GM21576 (cell line): ENCODE results near the gene MLKL.
"Not testable (repeated sequence)": the region's sequence is repeated elsewhere in the genome, so short reads cannot be mapped to it uniquely, and the experiment has no call there.

Experiments
- ATAC-seq: cut with Tn5 transposase; IDR thresholded peaks from one replicate; pipeline ENCODE4 v1.9.1; 2021; ENCODE audit warnings: mild to moderate bottlenecking, moderate library complexity; ENCODE audit not compliant: unreplicated experiment

The MLKL gene

GRCh38 chr16:74700116-74700437, 585 bp downstream of the MLKL start:
- no peak for ATAC-seq

GRCh38 chr16:74699666-74700065, 996 bp downstream of the MLKL start:
- no peak for ATAC-seq

- ATAC-seq = no peak
These were observed 2.4 kb downstream of the MLKL start for GRCh38 chr16:74698222-74698621.

- peak; percentile 92 for ATAC-seq
These were observed 4.9 kb downstream of the MLKL start for GRCh38 chr16:74695450-74696422.

GRCh38 chr16:74691093-74691855, 9.4 kb downstream of the MLKL start:
- no peak for ATAC-seq

- no peak for ATAC-seq
These were observed 18.1 kb downstream of the MLKL start for GRCh38 chr16:74682556-74682955.

- ATAC-seq = no peak
These were observed 20.0 kb downstream of the MLKL start for GRCh38 chr16:74680681-74681080.

- ATAC-seq = no peak
These were observed 20.7 kb downstream of the MLKL start for GRCh38 chr16:74679983-74680382.

GRCh38 chr16:74677868-74678267, 22.8 kb downstream of the MLKL start:
- no peak for ATAC-seq

- ATAC-seq = no peak
These were observed 26.8 kb downstream of the MLKL start for GRCh38 chr16:74673876-74674275.

- ATAC-seq = not testable (repeated sequence)
These were observed 31.8 kb downstream of the MLKL start for GRCh38 chr16:74668877-74669276.

GRCh38 chr16:74667255-74667700, 33.4 kb downstream of the MLKL start:
- ATAC-seq = no peak

GRCh38 chr16:74666425-74667254, 34.0 kb downstream of the MLKL start, which contains the start of gene RFWD3:
Gene RFWD3 (minus strand): TSS chr16:74666877. CDS start chr16:74661449, 5,428 bp downstream.
- peak; percentile 100 for ATAC-seq

GRCh38 chr16:74666010-74666421, 34.6 kb downstream of the MLKL start:
- no peak for ATAC-seq

GRCh38 chr16:74661064-74661463, 39.6 kb downstream of the MLKL start:
- no peak for ATAC-seq

- no peak for ATAC-seq
These were observed 40.3 kb downstream of the MLKL start for GRCh38 chr16:74660383-74660782.

GRCh38 chr16:74659041-74659440, 41.6 kb downstream of the MLKL start:
- ATAC-seq = no peak

GRCh38 chr16:74657870-74658642, 42.6 kb downstream of the MLKL start:
- ATAC-seq = no peak

- no peak for ATAC-seq
These were observed 46.1 kb downstream of the MLKL start for GRCh38 chr16:74654536-74655050.

GRCh38 chr16:74652883-74653282, 47.8 kb downstream of the MLKL start:
- ATAC-seq = not testable (repeated sequence)
